ENCODE measurements around the gene C1orf56.
"Not testable (repeated sequence)": the region's sequence is repeated elsewhere in the genome, so short reads cannot be mapped to it uniquely, and the experiment has no call there.

The C1orf56 gene

DNA sequence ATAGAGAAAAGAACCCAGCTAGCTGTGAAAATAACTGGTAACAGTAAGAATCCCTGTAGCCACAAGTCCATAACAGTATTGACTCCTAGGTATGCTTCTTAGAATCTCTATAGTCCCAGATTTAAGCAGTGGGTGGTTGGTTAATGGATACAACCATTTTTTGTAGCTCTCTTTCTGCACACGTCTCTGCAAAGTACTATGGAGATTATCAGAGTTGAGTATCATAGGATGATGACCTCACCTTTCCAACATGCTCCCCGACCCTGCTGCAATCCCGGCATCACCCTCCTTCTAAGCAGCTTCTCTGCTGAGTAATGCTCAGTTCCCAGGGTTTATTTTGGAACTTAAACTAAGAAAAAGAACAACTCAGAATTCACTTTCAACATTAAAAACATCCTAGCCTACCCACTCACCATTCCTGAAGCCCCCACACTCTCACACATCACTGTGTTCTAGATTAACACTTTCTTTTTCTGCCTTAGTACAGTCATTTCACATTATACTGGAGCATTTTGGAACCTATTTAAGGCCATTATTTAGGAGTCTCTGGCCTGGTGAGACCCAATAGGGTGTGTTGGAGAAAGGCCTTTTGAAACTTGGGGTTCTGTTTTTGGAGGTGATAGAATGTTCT, 15.3 kb downstream of the C1orf56 start:
- no peak for DNase-seq (ENCODE audit: low spot score)

DNA sequence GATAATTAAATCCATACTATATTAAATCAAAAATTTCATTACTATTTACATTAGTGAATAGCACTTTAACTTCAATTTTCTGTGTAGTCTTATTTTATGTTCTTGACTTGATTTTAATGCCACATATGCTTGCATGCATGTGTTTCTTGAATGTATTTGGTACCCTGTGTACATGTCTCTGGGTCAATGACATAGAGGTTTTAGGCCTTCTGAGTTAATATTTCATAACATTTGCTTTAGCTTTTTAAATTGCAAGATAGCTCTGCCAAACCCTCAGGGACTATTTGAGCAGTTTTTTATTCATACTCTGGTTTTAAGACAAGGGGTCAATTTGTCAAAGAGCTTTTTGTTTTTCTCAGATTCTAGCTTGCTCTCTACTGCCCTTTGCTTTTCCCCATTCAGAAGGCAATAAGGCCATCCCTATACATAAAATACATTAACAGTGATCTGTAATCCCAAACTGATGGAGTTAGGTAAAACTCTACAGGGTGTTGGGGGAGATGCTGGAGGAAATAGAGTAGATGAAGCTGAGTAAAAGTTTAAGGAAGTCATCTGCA, 17.6 kb downstream of the C1orf56 start:
- DNase-seq (ENCODE audit: low spot score): no peak

DNA sequence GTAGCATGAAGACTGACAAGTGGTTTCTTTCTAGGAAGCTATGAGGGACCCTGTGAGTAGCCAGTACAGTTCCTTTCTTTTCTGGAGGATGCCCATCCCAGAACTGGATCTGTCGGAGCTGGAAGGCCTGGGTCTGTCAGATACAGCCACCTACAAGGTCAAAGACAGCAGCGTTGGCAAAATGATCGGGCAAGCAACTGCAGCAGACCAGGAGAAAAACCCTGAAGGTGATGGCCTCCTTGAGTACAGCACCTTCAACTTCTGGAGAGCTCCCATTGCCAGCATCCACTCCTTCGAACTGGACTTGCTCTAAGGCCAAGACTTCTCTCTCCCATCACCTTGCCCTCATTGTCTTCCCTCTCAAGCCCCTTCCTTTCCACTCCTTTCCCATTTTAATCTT, 19.6 kb downstream of the C1orf56 start:
- DNase-seq (ENCODE audit: low spot score): no peak

DNA sequence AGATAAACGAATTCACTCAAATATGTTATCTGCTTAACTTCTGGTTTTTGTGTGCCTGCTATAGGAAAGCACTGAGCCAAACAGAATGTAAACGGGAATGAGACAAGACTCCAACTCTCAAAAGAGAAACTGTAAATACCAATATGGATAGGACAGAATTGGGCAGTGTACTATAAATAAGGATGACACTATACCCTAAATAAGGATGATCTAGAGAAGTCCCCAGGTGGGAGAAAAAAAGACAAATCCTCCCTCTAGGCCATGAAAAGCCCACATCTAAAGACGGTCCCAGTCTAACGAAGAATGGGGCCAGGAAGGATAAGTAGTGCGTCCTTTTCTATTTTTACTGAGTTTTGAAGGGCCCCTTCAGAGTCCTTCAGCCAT, 21.5 kb downstream of the C1orf56 start:
- no peak for DNase-seq (ENCODE audit: low spot score)

DNA sequence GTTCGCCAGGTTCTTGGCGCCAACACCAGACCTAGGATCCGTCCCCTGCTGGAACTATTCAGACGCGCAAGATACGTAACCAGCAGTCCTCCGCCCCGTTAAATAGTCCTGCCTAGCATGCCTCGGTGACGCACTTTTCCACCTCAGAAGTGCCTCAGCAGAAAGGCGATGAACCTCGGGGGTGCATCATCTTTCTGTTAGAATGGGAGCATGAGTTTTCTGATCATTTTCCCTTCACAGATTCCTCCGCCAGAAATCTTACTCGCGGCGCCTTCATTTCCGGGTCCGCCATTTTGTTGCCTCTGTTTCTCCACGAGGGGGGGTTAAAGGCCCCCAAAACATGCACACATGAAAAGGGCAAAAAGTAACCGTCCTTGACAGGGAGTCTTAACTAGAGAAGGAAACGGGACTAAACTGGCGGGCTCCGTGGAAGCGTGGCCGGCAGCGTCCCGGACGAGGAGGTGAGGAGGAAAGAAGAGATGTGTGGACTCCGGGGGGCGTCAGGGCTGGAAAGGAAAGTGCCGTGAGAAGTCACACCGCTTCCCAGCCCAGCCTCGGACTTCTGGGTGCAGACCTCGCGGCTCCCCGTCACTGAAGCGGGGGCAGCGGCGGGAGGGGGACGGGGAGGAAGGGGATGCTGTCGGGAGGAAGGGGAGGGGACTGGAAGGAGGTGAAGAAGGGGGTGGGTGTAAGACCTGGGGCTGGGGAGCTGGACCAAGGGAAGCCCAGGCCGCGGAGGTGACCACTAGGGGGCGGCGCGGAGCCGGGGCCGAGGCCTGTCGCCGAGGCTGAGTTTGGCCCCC, 23.1 kb downstream of the C1orf56 start, which contains the start of gene GABPB2:
Gene GABPB2 (plus strand): TSS at position 288 of the 803 bp plus-strand sequence. CDS start 17,429 bp downstream, outside the sequence.
- peak; percentile 93 for DNase-seq (ENCODE audit: low spot score)

DNA sequence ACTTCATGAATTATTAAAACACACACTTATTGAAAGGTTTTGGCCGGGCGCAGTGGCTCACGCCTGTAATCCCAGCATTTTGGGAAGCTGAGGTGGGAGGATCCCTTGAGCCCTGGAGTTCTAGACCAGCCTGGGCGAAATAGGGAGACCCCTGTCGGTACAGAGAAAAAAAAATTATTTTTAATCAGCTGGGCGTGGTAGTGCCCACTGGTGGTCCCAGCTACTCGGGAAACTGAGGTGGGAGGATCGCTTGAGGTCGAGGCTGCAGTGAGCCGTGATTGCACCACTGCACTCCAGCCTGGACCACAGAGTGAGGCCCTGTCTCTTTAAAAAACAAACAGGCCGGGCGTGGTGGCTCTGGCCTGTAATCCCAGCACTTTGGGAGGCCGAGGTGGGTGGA, 24.7 kb downstream of the C1orf56 start:
- DNase-seq (ENCODE audit: low spot score): no peak

DNA sequence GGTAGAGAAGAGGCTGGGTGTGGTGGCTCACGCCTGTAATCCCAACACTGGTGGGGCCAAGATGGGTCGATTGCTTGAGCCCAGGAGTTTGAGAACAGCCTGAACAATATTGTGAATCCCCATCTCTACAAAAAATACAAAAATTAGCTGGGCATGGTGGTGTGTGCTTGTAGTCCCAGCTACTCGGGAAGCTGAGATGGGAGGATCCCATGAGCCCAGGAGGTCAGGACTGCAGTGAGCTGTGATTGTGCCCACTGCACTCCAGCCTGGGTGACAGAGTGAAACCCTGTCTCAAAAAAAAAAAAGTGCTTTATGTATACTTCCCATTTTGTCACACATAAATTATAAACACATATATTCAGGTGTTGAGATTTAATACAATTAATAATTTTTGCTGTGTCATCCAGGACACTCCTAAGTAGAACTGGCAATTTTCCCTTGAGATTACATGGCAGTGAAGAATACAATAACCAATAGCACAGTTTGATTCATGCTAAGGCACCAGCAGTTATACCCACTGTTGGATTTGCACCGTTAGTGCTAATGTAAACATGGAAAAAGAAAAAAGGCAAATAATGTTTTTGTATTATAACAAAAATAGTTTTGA, 38.5 kb downstream of the C1orf56 start:
- no peak for DNase-seq (ENCODE audit: low spot score)

DNA sequence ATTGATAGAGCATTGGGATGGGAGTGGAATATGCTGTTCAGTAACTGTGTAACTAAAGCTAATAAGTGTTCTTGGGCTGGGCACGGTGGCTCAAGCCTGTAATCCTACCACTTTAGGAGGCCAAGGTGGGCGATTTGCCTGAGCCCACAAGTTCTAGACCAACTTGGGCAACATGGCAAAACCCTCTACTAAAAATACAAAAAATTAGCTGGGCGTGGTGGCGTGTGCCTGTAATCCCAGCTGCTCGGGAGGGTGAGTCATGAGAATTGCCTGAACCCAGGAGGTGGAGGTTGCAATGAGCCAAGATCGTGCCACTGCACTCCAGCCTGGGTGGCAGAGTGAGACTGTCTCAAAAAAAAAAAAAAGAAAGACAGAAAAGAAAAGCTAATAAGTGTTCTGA, 49.9 kb downstream of the C1orf56 start:
- not testable (repeated sequence) for DNase-seq (ENCODE audit: low spot score)

DNA sequence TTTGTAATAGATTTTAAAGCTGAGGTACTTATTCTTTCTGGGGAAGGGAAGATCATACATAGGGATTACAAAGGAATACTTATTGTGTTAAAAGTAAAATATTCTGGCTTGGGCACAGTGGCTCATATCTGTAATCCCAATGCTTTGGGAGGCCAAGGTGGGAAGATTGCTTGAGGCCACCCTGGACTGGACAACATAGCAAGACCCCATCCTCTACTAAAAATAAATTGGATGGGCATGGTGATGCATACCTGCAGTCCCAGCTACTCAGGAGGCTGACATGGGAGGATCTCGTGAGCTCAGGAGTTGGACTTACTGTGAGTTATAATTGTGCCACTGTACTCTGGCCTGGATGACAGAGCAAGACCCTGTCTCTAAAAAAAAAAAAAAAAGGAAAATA, 50.6 kb downstream of the C1orf56 start:
- no peak for DNase-seq (ENCODE audit: low spot score)

Measured in globus pallidus (tissue), 1 donor.